ENCODE data around the gene OR4K15.
"Not testable (repeated sequence)": the region's sequence is repeated elsewhere in the genome, so short reads cannot be mapped to it uniquely, and the experiment has no call there.

The OR4K15 gene

DNA sequence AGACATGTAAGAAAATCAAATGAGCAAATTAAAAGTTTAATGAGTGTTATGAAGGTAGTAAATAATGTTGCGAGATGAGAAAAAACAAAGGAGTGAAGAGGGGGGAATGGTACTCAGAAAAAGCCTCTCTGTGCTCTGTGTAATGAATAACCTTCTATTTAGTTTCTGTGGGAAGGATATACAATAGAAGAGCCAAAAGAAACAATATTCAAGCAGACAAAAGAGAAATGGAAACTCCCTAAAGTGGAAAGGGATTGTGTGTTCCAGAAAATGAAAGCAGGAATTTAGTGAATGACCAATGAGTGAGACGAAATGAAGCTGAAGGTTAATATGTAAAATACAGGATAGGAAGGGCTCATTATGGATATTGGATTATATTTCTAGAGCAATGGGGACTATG lies 26.2 kb upstream of the OR4K15 start:
- TF ChIP-seq CTCF (IDR thresholded peaks at IDR 0.05; ENCODE audit: borderline replicate concordance, extremely low read depth, low read length, poor library complexity, severe bottlenecking) (no peak), EZH2 (IDR thresholded peaks at IDR 0.05; ENCODE audit: borderline replicate concordance, low read depth, low read length, severe bottlenecking) (no peak)
- Histone ChIP-seq H3K4me3 (ENCODE audit: low read depth in 1 of 2, low read length in 2 of 2) (no peak overlapping the region), H3K79me2 (ENCODE audit: insufficient read depth, low read length) (no peaks in the 10 kb centered on the region), H3K27me3 (ENCODE audit: insufficient read depth, low read length, poor library complexity) (no peaks in the 10 kb centered on the region), H3K27ac (ENCODE audit: low read length) (no peak overlapping the region), H3K9ac (ENCODE audit: low read depth, low read length) (no peak overlapping the region), H3K4me1 (ENCODE audit: insufficient read depth, low read length) (no peaks in the 10 kb centered on the region), H2AFZ (ENCODE audit: low read depth, low read length) (no peak overlapping the region), H3K4me2 (ENCODE audit: insufficient read depth, low read length) (no peak overlapping the region), H4K20me1 (ENCODE audit: insufficient read depth, low read length) (no peaks in the 10 kb centered on the region), H3K9me3 (ENCODE audit: insufficient read depth, low read length, severe bottlenecking) (no peaks in the 10 kb centered on the region), H3K36me3 (ENCODE audit: insufficient read depth, low read length) (no peaks in the 10 kb centered on the region)
- DNase-seq = no peak
- no peak for ATAC-seq (ENCODE audit: insufficient read depth, low read depth)

DNA sequence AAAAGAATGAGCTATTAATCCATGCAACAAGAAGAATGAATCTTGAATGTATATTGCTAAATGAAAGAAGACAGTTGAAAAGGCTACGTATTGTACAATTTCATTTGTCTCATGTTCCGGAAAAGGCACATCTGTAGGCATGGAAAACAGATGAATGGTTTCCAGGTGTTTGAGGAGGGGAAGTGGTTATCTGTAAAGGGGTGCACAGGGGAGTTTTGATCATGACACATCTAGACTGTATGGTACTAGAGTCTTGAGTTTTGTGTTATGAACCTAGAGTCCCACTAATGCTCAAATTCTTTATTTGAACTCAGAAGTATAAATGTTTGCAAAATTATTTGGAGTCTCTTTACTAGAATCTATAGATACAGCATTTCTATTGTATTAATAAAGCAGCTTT lies 5.7 kb upstream of the OR4K15 start:
- not testable (repeated sequence) for H3K79me2 ChIP-seq (ENCODE audit: insufficient read depth, low read length); DNase-seq; H3K9ac ChIP-seq (ENCODE audit: low read depth, low read length); H2AFZ ChIP-seq (ENCODE audit: low read depth, low read length); H4K20me1 ChIP-seq (ENCODE audit: insufficient read depth, low read length); H3K27me3 ChIP-seq (ENCODE audit: insufficient read depth, low read length, poor library complexity); H3K9me3 ChIP-seq (ENCODE audit: insufficient read depth, low read length, severe bottlenecking); H3K4me2 ChIP-seq (ENCODE audit: insufficient read depth, low read length); H3K36me3 ChIP-seq (ENCODE audit: insufficient read depth, low read length); H3K4me3 ChIP-seq (ENCODE audit: low read depth in 1 of 2, low read length in 2 of 2); H3K27ac ChIP-seq (ENCODE audit: low read length)
- peaks cover 20% of the 10 kb centered on the region for H3K4me1 ChIP-seq (ENCODE audit: insufficient read depth, low read length)
- ATAC-seq (ENCODE audit: insufficient read depth, low read depth) = peak; percentile 81

- H3K79me2 ChIP-seq (ENCODE audit: insufficient read depth, low read length) = no peaks in the 10 kb centered on the region
- no peak overlapping the region for H3K4me3 ChIP-seq (ENCODE audit: low read depth in 1 of 2, low read length in 2 of 2)
- TF ChIP-seq CTCF (IDR thresholded peaks at IDR 0.05; ENCODE audit: borderline replicate concordance, extremely low read depth, low read length, poor library complexity, severe bottlenecking) (no peak), EZH2 (IDR thresholded peaks at IDR 0.05; ENCODE audit: borderline replicate concordance, low read depth, low read length, severe bottlenecking) (no peak)
- H4K20me1 ChIP-seq (ENCODE audit: insufficient read depth, low read length) = no peaks in the 10 kb centered on the region
- no peaks in the 10 kb centered on the region for H3K27me3 ChIP-seq (ENCODE audit: insufficient read depth, low read length, poor library complexity)
- peak; percentile 75 for DNase-seq
- H2AFZ ChIP-seq (ENCODE audit: low read depth, low read length) = no peak overlapping the region
- peak overlapping the region; percentile 11; the same call in 1 of the 2 replicates for H3K4me2 ChIP-seq (ENCODE audit: insufficient read depth, low read length)
- H3K4me1 ChIP-seq (ENCODE audit: insufficient read depth, low read length) = peaks cover 28% of the 10 kb centered on the region
- H3K9ac ChIP-seq (ENCODE audit: low read depth, low read length) = no peak overlapping the region; the same call in 1 of the 2 replicates
- ATAC-seq (ENCODE audit: insufficient read depth, low read depth) = peak; percentile 98
- peak overlapping the region; percentile 61; the same call in 1 of the 2 replicates for H3K27ac ChIP-seq (ENCODE audit: low read length)
- no peaks in the 10 kb centered on the region for H3K9me3 ChIP-seq (ENCODE audit: insufficient read depth, low read length, severe bottlenecking)
- H3K36me3 ChIP-seq (ENCODE audit: insufficient read depth, low read length) = no peaks in the 10 kb centered on the region
These were observed 547 bp upstream of the OR4K15 start for GRCh38 chr14:19974844-19975243.

GRCh38 chr14:19993438-19993837 lies 18.0 kb downstream of the OR4K15 start:
- Histone ChIP-seq H3K4me1 (ENCODE audit: insufficient read depth, low read length) (peaks cover 13% of the 10 kb centered on the region), H3K27me3 (ENCODE audit: insufficient read depth, low read length, poor library complexity) (no peaks in the 10 kb centered on the region), H3K27ac (ENCODE audit: low read length) (peak overlapping the region; percentile 52; the same call in 1 of the 2 replicates), H4K20me1 (ENCODE audit: insufficient read depth, low read length) (no peaks in the 10 kb centered on the region), H3K9me3 (ENCODE audit: insufficient read depth, low read length, severe bottlenecking) (peaks cover 14% of the 10 kb centered on the region), H3K9ac (ENCODE audit: low read depth, low read length) (no peak overlapping the region), H2AFZ (ENCODE audit: low read depth, low read length) (peak overlapping the region; percentile 57; the same call in 1 of the 2 replicates), H3K36me3 (ENCODE audit: insufficient read depth, low read length) (no peaks in the 10 kb centered on the region), H3K79me2 (ENCODE audit: insufficient read depth, low read length) (no peaks in the 10 kb centered on the region), H3K4me3 (ENCODE audit: low read depth in 1 of 2, low read length in 2 of 2) (no peak overlapping the region), H3K4me2 (ENCODE audit: insufficient read depth, low read length) (no peak overlapping the region)
- TF ChIP-seq EZH2 (IDR thresholded peaks at IDR 0.05; ENCODE audit: borderline replicate concordance, low read depth, low read length, severe bottlenecking) = no peak
- no peak for TF ChIP-seq CTCF (IDR thresholded peaks at IDR 0.05; ENCODE audit: borderline replicate concordance, extremely low read depth, low read length, poor library complexity, severe bottlenecking)
- ATAC-seq (ENCODE audit: insufficient read depth, low read depth) (peak; percentile 88), DNase-seq (peak; percentile 76)
